GM12891 (cell line): ENCODE data around the gene DUSP10.

Experiments used
- DNase-seq: peaks from one replicate; pipeline ENCODE4 v3.0.0; 2011; ENCODE audit warnings: low spot score; ENCODE audit not compliant: insufficient read length
- FAIRE-seq: peaks from 2 replicates; lab custom pipeline; 2011; peaks lifted over from hg19 to GRCh38; lab: Jason Lieb, UNC
- PAX5 ChIP-seq: IDR thresholded peaks from 2 replicates; pipeline ENCODE4 v1.6.1; 2011; ENCODE audit warnings: low read length, moderate library complexity, mild to moderate bottlenecking; ENCODE audit not compliant: insufficient read depth, severe bottlenecking
- POLR2A ChIP-seq: IDR thresholded peaks from 2 replicates; pipeline ENCODE4 v1.6.1; 2011; ENCODE audit warnings: low read depth, low read length, control low read depth
- POLR2AphosphoS5 ChIP-seq: IDR thresholded peaks from 2 replicates; pipeline ENCODE4 v1.6.1; 2011; ENCODE audit warnings: low read depth, low read length, control low read depth
- POU2F2 ChIP-seq: IDR thresholded peaks from 2 replicates; pipeline ENCODE4 v1.6.1; 2011; ENCODE audit warnings: low read depth, mild to moderate bottlenecking, control low read depth, low read length, moderate library complexity
- SPI1 ChIP-seq: IDR thresholded peaks from 2 replicates; pipeline ENCODE4 v1.6.1; 2011; ENCODE audit warnings: low read depth, low read length, control low read depth
- TAF1 ChIP-seq: IDR thresholded peaks from 2 replicates; pipeline ENCODE4 v1.6.1; 2011; ENCODE audit warnings: low read depth, low read length, control low read depth

Gene DUSP10

DNA sequence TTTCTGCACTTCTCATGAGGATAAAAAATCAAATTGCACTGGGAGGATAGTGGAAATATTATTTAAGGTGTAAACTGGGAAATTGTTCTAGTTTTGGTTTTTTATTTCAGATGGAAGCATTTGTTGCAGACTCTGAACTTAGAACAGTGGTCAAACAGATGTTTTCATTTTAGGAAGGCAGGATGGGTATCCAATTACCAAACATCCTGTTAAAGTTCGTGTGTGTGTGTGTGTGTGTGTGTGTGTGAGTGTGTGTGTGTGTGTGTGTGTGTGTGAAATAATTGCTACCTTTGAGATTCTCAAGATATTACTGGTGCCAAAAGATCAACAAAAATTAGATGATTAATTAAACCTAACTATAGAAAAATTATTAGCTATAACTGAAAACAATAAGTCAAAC, 24.3 kb upstream of the DUSP10 start:
- TF ChIP-seq POU2F2, result no peak
- no peak for TF ChIP-seq POLR2AphosphoS5
- no peak for TF ChIP-seq POLR2A
- no peak for TF ChIP-seq SPI1
- TF ChIP-seq PAX5, result no peak
- no peak for TF ChIP-seq TAF1
- no peak for FAIRE-seq
- DNase-seq, result no peak

GRCh38 chr1:221765527-221765926, 23.6 kb upstream of the DUSP10 start:
- FAIRE-seq (no peak), DNase-seq (no peak)
- TF ChIP-seq POLR2AphosphoS5 (no peak), TAF1 (no peak), SPI1 (no peak), POU2F2 (no peak), POLR2A (no peak), PAX5 (no peak)

DNA sequence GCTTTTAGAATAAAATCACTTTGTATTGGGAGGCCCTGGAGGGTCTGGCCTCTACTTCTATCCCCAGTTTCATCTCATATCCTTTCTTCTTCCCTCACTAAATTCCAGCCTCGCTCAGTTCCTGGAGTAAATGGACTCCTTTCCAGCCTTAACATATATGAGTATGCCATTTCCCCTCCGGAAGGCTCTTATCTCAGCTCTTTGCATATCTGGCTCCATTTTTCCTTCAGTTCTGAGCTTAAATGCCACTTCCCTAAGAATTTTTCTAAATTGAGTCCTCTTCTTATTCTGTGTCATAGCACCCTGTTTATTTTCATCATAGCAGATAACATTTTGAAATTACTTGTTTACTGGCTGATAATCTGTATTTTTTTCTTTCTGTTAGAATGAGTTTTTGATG, 20.2 kb upstream of the DUSP10 start:
- FAIRE-seq, result no peak
- DNase-seq, result no peak
- TF ChIP-seq POU2F2 (no peak), SPI1 (no peak), TAF1 (no peak), POLR2A (no peak), PAX5 (no peak), POLR2AphosphoS5 (no peak)

- FAIRE-seq (peak; percentile 95), DNase-seq (no peak)
- TF ChIP-seq POU2F2, result peak; percentile 12; the same call in 1 of the 2 replicates
- 0 out of 2 replicates have a peak, but pooled peaks have one; percentile 5 for TF ChIP-seq SPI1
- TF ChIP-seq POLR2AphosphoS5, result peak; percentile 67; the same call in 1 of the 2 replicates
- TF ChIP-seq PAX5, result no peak
- no peak for TF ChIP-seq POLR2A
- no peak for TF ChIP-seq TAF1
Observed at GRCh38 chr1:221761354-221762002, 19.6 kb upstream of the DUSP10 start.

GRCh38 chr1:221760911-221761310, 19.0 kb upstream of the DUSP10 start:
- TF ChIP-seq POLR2A (no peak), POU2F2 (no peak), SPI1 (no peak), PAX5 (no peak), POLR2AphosphoS5 (no peak)
- no peak for FAIRE-seq
- DNase-seq, result no peak

DNA sequence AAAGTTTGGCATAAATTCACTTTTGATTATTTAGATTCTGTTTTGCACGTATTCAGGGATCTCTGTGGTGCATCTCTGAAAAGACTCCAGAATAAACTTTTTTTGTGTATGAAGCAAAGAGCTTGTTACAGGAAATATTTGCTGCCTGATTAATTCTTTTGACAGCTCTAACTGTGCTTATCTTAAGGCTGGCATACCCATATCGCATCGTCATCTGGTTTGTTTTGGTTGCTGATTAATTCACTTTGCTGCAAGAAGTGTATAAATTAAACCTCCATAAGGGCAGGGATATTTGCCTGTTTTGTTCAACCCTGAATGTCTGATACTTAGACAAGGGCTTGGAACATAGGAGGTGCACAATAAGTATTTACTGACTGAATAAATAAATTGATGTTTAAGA, 17.5 kb upstream of the DUSP10 start:
- FAIRE-seq, result peak; percentile 5
- TF ChIP-seq POLR2AphosphoS5 (no peak), POU2F2 (no peak), TAF1 (no peak), POLR2A (no peak), SPI1 (no peak), PAX5 (no peak)
- DNase-seq, result no peak

DNA sequence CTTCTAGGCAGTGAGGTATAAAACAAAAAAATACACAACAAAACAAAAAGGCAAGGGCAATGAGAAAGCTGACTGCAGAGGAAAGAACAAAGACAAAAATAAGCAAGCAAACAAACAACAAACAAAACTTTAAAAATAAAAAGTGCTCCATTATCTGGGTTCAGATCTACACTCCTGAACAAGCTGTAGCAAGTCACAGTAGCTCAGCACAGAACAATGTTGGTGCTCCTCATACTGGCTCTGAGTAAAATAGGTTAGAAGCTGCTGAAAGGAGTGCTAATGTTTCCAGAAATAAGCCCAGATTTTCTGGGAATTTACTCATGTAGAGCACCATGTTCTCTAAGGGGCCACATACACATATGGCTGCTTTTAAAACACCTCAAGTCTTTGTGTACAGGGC, 16.6 kb upstream of the DUSP10 start:
- TF ChIP-seq PAX5, result no peak
- TF ChIP-seq POLR2AphosphoS5, result no peak
- TF ChIP-seq POU2F2, result no peak
- TF ChIP-seq POLR2A, result no peak
- no peak for TF ChIP-seq SPI1
- no peak for TF ChIP-seq TAF1
- DNase-seq (no peak), FAIRE-seq (no peak)

GRCh38 chr1:221756830-221757551, 15.1 kb upstream of the DUSP10 start:
- DNase-seq (no peak), FAIRE-seq (peak; percentile 70)
- TF ChIP-seq TAF1 (no peak), PAX5 (no peak), POLR2A (no peak), POU2F2 (no peak), POLR2AphosphoS5 (no peak), SPI1 (no peak)

DNA sequence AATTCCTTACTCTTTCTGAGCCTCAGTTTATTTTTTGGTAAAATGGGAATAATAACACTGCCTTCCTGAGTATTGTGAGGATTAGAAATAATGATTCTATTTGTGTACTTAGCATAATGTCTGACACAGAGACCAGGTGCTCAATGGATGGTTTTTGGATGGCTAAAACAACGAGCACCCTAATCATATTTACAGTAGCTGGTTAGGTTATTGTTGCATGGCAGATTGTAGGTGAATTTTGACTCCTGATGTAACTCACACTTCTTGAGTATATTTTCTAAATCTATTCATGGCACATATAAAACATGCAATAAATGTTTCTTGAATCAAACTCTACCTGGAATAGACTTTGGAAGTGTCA, 11.9 kb upstream of the DUSP10 start:
- DNase-seq (no peak), FAIRE-seq (peak; percentile 92)
- no peak for TF ChIP-seq PAX5
- no peak for TF ChIP-seq POLR2AphosphoS5
- TF ChIP-seq TAF1, result no peak
- no peak for TF ChIP-seq POU2F2
- TF ChIP-seq POLR2A, result no peak
- TF ChIP-seq SPI1, result no peak
